HG02973 (cell line): ENCODE data around the gene UGT3A1.
"Not testable (repeated sequence)": the region's sequence is repeated elsewhere in the genome, so short reads cannot be mapped to it uniquely, and the experiment has no call there.

ENCODE experiments used
- ATAC-seq: cut with Tn5 transposase; IDR thresholded peaks from one replicate; pipeline ENCODE4 v1.9.1; 2021; ENCODE audit warnings: moderate library complexity; ENCODE audit not compliant: unreplicated experiment

UGT3A1 gene

GRCh38 chr5:35990520-35990919 lies 670 bp downstream of the UGT3A1 start:
- no peak for ATAC-seq

DNA sequence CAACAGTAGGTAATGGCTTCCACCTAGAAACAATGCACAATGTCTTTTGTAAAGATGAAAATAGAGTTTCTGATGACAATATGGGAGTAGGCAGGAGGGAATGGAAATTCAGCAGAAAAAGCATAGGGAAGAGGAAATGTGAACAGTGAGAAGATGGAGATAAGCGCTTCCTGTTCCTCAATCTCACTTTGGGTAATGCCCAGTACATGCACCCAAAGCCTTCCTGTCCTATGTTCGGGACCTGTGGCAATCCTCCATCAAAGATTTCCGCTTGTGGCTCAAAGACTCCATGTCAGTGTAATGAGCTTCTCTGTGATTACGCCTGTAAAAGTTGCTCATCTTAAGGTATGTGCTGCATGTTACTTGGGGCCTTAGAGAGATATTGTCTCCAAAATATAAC lies 2.7 kb downstream of the UGT3A1 start:
- no peak for ATAC-seq

DNA sequence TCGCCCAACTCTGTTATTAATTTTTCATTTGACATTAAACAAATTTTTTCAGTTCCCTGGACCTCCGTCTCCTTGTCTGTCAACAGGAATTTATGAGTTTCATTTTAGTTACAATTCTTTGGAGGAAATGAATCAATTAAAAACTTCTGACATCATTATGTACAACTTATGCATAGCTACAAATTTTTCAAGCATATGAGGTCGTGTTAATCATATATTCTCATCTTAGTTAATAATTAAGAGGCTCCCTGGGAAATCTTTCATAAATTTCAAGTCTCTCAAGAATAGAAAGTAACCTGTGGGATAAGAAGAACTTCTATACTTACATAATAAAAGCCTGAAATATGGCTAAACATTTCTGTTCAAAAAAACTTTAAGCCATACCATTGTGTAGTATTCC lies 3.4 kb downstream of the UGT3A1 start:
- no peak for ATAC-seq

DNA sequence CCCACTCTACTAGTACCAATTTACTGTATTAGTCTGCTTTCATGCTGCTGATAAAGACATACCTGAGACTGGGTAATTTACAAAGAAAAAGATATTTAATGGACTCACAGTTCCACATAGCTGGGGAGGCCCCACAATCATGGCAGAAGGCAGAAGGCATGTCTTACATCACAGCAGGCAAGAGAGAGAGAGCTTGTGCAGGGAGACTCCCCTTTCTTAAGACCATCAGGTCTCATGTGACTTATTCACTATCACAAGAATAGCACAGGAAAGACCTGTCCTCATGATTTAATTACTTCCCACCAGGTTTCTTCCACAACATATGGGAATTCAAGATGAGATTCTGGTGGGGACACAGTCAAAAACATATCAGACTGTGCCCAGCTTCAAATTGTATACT lies 11.5 kb downstream of the UGT3A1 start:
- no peak for ATAC-seq

DNA sequence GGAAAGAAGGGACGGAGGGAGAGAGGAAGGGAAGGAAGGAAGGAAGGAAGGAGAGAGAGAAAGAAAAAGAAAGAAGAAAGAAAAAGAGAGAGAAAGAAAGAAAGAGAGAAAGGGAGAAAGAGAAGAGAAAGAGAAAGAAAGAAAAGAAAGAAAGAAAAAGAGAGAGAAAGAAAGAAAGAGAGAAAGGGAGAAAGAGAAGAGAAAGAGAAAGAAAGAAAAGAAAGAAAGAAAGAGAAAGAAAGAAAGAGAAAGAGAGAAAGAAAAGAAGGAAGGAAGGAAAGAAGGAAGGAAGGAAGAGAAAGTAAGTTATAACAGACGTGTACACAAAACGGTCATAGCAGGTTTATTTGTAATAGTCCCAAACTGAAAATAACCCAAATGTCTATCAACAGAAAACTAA lies 14.3 kb downstream of the UGT3A1 start:
- ATAC-seq = not testable (repeated sequence)

GRCh38 chr5:35974570-35974969 lies 16.6 kb downstream of the UGT3A1 start:
- ATAC-seq = no peak

DNA sequence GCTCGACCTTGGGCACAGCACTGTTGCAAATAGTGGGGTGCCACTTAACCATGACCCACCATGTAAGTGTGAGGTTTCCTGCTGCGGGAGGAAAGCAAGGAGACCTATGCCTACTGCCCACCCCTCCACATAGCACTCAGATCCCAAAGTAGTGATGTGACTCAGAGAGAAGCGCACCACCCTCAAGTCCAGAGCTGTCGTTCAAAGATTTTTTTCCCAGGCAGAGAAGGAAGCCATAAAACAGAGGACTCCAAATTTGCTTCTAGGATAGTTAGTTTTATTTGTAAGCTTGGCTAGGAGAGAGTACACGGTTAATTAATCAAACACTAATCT lies 19.3 kb downstream of the UGT3A1 start:
- no peak for ATAC-seq

GRCh38 chr5:35971186-35971877 lies 19.9 kb downstream of the UGT3A1 start:
- no peak for ATAC-seq

DNA sequence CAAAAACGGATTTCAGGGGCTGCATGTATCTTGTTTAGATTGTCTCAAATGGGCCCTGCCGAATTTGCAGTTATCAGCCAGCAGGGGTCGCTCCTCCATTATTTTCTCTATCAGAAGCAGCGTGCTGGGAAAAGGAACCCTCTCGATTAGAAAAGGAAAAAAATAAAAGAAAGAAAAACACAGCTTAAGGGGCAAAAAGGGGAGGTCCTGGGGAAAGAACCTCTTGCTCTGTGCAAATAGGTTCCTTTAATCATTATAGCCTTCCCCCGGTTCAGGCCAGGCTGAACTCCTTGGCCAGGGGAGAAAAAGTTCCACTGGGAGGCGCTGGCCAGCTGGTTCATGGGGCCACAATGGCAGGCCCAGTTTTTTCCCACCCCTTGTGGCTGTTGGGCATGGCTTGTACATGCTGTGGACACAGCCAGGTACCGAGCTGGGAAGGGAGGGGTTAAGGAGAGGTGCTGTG lies 27.8 kb downstream of the UGT3A1 start:
- no peak for ATAC-seq

- ATAC-seq = no peak
Observed at GRCh38 chr5:35960328-35960727, 30.9 kb downstream of the UGT3A1 start.

GRCh38 chr5:35956429-35956828 lies 34.8 kb downstream of the UGT3A1 start:
- no peak for ATAC-seq

- ATAC-seq = no peak
Observed at GRCh38 chr5:35954175-35954574, 37.0 kb downstream of the UGT3A1 start.

DNA sequence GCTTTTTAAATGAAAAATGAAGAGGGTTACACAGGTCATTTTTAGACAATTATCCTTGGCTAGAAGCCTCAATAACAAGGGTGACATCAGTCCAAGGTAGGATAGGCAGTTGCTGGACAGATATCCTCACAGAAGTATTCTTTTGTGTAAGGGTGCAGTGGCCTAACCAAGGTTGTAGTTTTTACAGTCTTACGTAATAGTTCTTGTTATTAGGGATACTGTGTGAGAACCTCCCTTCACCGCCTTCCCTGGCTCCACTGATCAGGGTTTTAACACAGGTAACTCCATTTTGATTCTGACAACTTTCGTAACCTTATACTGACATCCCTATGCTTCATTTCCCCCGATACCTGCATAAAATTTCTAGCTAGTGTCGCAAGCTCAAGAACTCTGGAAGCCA lies 44.1 kb downstream of the UGT3A1 start:
- ATAC-seq = no peak

GRCh38 chr5:35939639-35940038 lies 51.6 kb downstream of the UGT3A1 start:
- ATAC-seq = no peak

DNA sequence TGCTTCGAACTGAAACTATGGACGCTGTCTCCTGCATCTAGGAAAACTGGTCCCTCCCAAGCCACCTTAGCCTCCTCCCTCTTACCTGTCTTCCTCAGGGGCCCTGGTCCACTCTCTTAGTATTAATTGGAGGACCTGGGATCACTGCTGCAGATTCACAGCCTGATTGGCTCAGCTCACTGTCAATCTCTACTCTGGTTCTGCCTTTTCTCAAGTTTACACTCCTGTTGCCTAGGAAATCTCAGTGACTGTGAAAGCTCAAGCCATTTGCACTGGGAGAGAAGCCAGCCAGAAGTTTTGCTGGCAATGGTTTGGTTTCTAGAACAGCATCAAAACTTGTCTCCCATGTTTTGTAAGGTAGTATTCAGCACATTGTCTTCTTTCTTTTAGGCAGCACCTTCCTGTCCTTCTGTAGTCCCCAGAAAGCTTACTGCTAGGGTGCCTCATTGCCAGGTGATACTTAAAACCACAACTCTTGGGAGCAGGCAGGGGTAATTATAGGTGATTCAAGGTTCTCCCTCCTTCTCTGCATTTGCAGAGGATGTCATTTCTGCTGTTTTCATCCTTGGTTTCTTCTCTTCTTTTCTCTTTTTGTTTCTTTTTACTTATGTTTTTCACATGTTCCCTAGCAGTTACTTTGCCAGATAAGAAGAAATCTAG lies 52.5 kb downstream of the UGT3A1 start, which contains the start of gene CAPSL:
CAPSL (minus strand) TSS at position 55 of the 660 bp plus-strand sequence. CDS start 17,502 bp downstream, outside the sequence.
- no peak for ATAC-seq

DNA sequence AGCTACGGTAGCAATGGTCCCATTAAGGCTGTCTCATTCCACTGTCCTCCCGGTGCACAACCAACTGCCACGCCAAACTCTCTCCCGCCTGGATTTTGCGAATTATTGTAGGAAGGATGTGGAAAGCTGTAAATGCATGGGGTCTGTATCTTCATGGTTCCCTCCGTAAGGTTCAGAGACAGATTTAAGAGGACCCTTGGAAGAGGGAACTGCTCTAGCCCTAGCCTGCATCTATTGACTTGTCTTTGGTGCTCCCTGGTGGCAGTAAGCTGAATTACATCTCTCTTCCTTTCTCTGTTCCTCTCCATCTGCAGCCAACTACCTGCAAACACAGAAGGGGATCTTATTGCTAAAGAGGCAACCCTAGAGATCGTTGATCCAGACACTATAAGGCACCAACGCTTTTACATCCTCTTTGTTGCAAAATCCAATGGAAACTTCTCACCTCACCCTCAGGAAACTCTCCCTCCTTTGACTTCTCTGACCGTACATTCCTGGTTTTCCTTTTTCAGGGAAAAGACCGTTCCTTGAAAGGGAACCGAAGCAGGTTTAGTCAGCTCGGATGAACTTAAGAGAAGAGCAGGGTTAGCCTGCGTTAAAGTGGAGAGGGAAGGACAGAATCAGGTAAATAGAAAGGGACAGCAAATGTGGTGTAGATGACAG lies 64.7 kb downstream of the UGT3A1 start:
- ATAC-seq = no peak

DNA sequence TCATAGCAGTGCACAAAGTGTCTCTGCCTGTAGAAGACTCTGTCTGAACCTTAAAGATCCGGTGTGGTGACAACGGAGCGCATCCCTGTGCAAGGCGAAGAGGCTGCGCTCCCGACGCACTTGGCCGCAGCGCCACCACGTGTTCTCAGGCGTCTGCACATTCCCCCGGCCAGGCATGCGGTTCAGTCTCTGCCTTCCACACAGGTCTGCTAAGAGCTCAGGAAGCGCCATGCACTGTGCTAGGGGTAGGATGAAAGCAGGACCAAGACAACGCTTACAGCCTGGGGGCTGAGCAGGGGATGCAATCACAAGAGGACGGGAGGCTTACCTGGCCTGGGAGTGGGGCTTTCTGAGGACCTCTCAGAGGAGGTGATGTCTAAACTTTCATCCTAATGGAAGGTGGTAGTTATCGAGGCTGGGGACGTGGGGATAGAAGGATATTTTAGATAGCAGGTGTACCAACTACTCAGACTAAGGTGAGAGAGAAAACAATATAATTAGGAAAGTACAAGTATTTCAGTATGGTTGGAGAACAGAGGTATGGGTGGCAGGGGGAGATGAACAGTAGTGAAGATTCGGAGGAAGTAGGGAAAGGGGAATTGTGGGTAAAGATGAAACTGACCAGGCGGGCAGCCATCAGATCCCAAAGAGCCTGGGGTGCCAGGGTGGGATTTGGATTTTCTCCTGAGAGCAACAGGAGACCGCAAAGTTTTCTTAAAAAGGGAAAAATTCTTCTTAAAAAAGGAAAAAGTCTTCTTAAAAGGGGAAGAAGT lies 66.1 kb downstream of the UGT3A1 start:
- no peak for ATAC-seq

GRCh38 chr5:35924122-35924949 lies 66.9 kb downstream of the UGT3A1 start:
- no peak for ATAC-seq

DNA sequence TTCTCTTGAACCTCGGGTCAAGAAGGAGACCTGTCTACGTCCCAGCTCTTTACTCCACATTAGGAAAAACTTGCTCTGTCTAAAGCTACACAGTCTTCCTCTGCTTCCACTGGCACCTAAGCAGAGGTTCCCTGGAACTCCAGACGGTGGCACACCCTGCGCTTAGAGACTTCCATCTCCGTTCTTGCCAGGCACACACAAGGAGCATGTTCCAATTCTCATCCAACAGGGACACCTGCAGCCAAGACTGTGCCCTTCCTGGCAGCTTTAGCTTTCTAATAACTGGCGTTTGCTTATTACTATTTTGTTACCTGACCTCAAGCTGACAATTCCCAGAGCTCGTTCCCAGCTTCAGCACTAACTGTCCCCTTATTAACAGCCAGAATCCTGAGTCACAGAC lies 68.7 kb downstream of the UGT3A1 start:
- no peak for ATAC-seq

- ATAC-seq = no peak
Observed at GRCh38 chr5:35921930-35922329, 69.3 kb downstream of the UGT3A1 start.

GRCh38 chr5:35920890-35921289 lies 70.3 kb downstream of the UGT3A1 start:
- no peak for ATAC-seq
